NCI-H1105 treated with DMSO at 0.1 percent for 48 hours (cell line): Measurements from ENCODE around the gene ROR1.

Experiments
- DNase-seq: peaks from one replicate; lab custom pipeline; 2025; lab: John Stamatoyannopoulos, UW

ROR1 gene

DNA sequence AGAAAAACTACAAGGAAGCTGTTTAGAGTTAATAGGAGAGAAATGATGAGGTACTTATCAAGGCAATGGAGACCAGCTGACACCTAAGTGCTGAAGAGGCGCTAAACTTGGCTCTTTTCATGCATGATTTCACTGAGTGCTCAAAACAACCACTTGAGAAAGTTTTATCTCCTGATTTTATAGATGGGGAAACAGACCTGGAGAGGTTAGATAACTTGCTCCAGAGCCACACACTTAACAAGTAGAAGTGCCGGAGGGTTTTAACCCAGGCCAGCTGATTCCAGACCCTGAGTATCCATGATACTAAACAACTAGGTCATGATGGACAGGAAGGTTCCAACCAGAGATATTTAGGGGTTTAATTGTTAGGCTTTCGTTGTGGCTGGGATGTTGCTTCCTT lies 455.5 kb downstream of the ROR1 start:
- peak; percentile 60 for DNase-seq
